SK-N-SH treated with all-trans-retinoic acid at 6 μM for 48 hours (cell line): Measurements from ENCODE around the gene TMEM200B.
A peak's percentile ranks its signal among the peaks of the same experiment; 100 is the strongest.

ENCODE experiments used
- ATAC-seq: fragments of 200-7000 bp; cut with Tn5 transposase; 3 replicates; pipeline ENCODE4 v1.9.1; 2020; ENCODE audit warnings: mild to moderate bottlenecking, moderate library complexity
- ARNTL ChIP-seq: fragments of 450-650 bp; formaldehyde crosslinking; IDR thresholded peaks from 2 replicates; pipeline ENCODE4 v1.5.0; 2020; ENCODE audit warnings: low read depth, mild to moderate bottlenecking, moderate library complexity, borderline replicate concordance
- BACH2 ChIP-seq: fragments of 250-450 bp; sonication (Bioruptor Pico); IDR thresholded peaks from 2 replicates; pipeline ENCODE4 v1.9.0; 2021; ENCODE audit warnings: mild to moderate bottlenecking, borderline replicate concordance
- CREB5 ChIP-seq: fragments of 250-450 bp; sonication (Bioruptor Pico); IDR thresholded peaks from 2 replicates; pipeline ENCODE4 v1.5.1; 2020; ENCODE audit warnings: low read depth, mild to moderate bottlenecking, moderate library complexity
- CSRNP3 ChIP-seq: fragments of 250-450 bp; sonication (Bioruptor Pico); IDR thresholded peaks from 2 replicates; pipeline ENCODE4 v1.5.1; 2021; ENCODE audit warnings: mild to moderate bottlenecking, moderate library complexity
- GLIS3 ChIP-seq: fragments of 250-450 bp; sonication (Bioruptor Pico); IDR thresholded peaks from 2 replicates; pipeline ENCODE4 v1.5.0; 2020; ENCODE audit warnings: mild to moderate bottlenecking, moderate library complexity
- ISL1 ChIP-seq: fragments of 250-450 bp; sonication (Bioruptor Pico); IDR thresholded peaks from 2 replicates; pipeline ENCODE4 v2.1.2; 2022; ENCODE audit warnings: mild to moderate bottlenecking, moderate library complexity
- OSR1 ChIP-seq: fragments of 250-450 bp; sonication (Bioruptor Pico); IDR thresholded peaks from 2 replicates; pipeline ENCODE4 v1.8.0; 2022; ENCODE audit warnings: moderate library complexity, mild to moderate bottlenecking, inconsistent platforms
- PATZ1 ChIP-seq: fragments of 250-450 bp; sonication (Bioruptor Pico); IDR thresholded peaks from 2 replicates; pipeline ENCODE4 v1.8.0; 2020; ENCODE audit warnings: mild to moderate bottlenecking, moderate library complexity, borderline replicate concordance
- PPARA ChIP-seq: fragments of 250-450 bp; sonication (Bioruptor Pico); IDR thresholded peaks from 2 replicates; pipeline ENCODE4 v1.5.0; 2020; ENCODE audit warnings: mild to moderate bottlenecking, borderline replicate concordance
- RARB ChIP-seq: fragments of 250-450 bp; sonication (Bioruptor Pico); IDR thresholded peaks from 2 replicates; pipeline ENCODE4 v1.8.0; 2021; ENCODE audit warnings: mild to moderate bottlenecking, moderate library complexity
- SNAI2 ChIP-seq: fragments of 250-450 bp; sonication (Bioruptor Pico); IDR thresholded peaks from 2 replicates; pipeline ENCODE4 v1.5.0; 2020; ENCODE audit warnings: mild to moderate bottlenecking, moderate library complexity
- TCF4 ChIP-seq: fragments of 250-450 bp; sonication (Bioruptor Pico); IDR thresholded peaks from 2 replicates; pipeline ENCODE4 v1.8.0; 2021; ENCODE audit warnings: mild to moderate bottlenecking, moderate library complexity, borderline replicate concordance
- TSHZ2 ChIP-seq: fragments of 250-450 bp; sonication (Bioruptor Pico); IDR thresholded peaks from 2 replicates; pipeline ENCODE4 v1.5.0; 2020; ENCODE audit warnings: mild to moderate bottlenecking, moderate library complexity
- ZC3H10 ChIP-seq: fragments of 250-450 bp; sonication (Bioruptor Pico); IDR thresholded peaks from 2 replicates; pipeline ENCODE4 v1.5.1; 2021; ENCODE audit warnings: mild to moderate bottlenecking, moderate library complexity
- ZFP30 ChIP-seq: fragments of 450-650 bp; formaldehyde crosslinking; IDR thresholded peaks from 2 replicates; pipeline ENCODE4 v1.5.0; 2022; ENCODE audit warnings: mild to moderate bottlenecking, moderate library complexity
- ZNF70 ChIP-seq: fragments of 450-650 bp; formaldehyde crosslinking; IDR thresholded peaks from 2 replicates; pipeline ENCODE4 v1.5.0; 2020; ENCODE audit warnings: mild to moderate bottlenecking, moderate library complexity
- ZNF8 ChIP-seq: fragments of 450-650 bp; formaldehyde crosslinking; IDR thresholded peaks from 2 replicates; pipeline ENCODE4 v1.5.0; 2020; ENCODE audit warnings: mild to moderate bottlenecking, moderate library complexity
- TF ChIP-seq, protein P1 (sequence below): fragments of 250-450 bp; sonication (Bioruptor Pico); IDR thresholded peaks from 2 replicates; pipeline ENCODE4 v1.8.0; 2021; ENCODE audit warnings: low read depth, mild to moderate bottlenecking, moderate library complexity, borderline replicate concordance

TMEM200B gene

GRCh38 chr1:29159773-29160172 lies 36.1 kb upstream of the TMEM200B start (continued):
- no peak for TF ChIP-seq TSHZ2 (CRISPR knock-in tag)
- TF ChIP-seq TCF4 (CRISPR knock-in tag) = no peak
- TF ChIP-seq SNAI2 = no peak
- TF ChIP-seq, protein P1, sequence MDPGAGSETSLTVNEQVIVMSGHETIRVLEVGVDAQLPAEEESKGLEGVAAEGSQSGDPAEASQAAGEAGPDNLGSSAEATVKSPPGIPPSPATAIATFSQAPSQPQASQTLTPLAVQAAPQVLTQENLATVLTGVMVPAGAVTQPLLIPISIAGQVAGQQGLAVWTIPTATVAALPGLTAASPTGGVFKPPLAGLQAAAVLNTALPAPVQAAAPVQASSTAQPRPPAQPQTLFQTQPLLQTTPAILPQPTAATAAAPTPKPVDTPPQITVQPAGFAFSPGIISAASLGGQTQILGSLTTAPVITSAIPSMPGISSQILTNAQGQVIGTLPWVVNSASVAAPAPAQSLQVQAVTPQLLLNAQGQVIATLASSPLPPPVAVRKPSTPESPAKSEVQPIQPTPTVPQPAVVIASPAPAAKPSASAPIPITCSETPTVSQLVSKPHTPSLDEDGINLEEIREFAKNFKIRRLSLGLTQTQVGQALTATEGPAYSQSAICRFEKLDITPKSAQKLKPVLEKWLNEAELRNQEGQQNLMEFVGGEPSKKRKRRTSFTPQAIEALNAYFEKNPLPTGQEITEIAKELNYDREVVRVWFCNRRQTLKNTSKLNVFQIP = no peak
- TF ChIP-seq, all 23 proteins: peak for 0

- ATAC-seq = no peak
Measured at GRCh38 chr1:29157269-29157601, 33.5 kb upstream of the TMEM200B start.

DNA sequence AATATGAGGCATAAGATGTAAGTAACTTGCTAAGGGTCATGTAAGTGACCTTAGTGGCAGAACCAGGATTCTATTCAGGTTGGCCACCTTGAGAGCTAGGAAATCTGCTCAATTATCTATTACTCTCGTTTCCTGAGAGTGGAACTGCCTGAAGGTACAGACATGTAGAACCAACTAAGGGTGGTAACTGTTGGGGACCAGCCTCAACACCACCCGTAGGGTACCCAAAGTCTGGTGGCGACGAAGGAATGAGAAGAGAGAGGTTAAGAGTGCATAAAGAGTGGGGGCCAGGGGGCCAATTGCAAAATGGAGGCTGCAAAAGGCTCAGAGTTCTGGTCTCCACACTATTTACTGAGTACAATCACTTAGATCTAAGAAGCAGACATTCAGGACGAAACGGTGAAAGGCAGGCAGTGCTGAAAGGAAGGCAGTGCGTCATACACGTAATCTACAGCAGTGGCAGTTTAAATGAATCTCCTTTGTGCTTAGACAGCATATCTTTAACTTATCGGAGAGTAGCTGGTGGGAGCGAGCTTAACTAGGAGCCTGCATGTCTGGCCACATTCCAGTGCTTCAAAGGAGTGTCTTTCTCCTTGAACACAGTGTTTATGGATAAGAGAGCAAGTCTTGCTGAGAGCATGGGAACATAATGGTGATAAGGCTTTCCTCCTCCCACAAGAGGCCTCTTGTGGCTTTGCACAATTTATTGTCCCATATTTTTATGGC lies 33.0 kb upstream of the TMEM200B start:
- no peak; the same call in 1 of the 3 replicates for ATAC-seq
- no peak for TF ChIP-seq ZNF70
- TF ChIP-seq ZFP30 (CRISPR knock-in tag) = peak; percentile 87
- no peak for TF ChIP-seq RARB (CRISPR knock-in tag)
- no peak for TF ChIP-seq PPARA (CRISPR knock-in tag)
- peak; percentile 66 for TF ChIP-seq ISL1 (CRISPR knock-in tag)
- TF ChIP-seq OSR1 = no peak
- 0 out of 2 replicates have a peak, but pooled peaks have one; percentile 70 for TF ChIP-seq TSHZ2 (CRISPR knock-in tag)
- no peak for TF ChIP-seq PATZ1
- no peak for TF ChIP-seq SNAI2

More at GRCh38 chr1:29157269-29157601, 33.5 kb upstream of the TMEM200B start:
- TF ChIP-seq GLIS3 (CRISPR knock-in tag) = no peak
- no peak for TF ChIP-seq TCF4 (CRISPR knock-in tag)
- no peak for TF ChIP-seq ZC3H10 (CRISPR knock-in tag)
- TF ChIP-seq ISL1 (CRISPR knock-in tag) = no peak
- no peak for TF ChIP-seq RARB (CRISPR knock-in tag)
- TF ChIP-seq ZNF8 (CRISPR knock-in tag) = no peak
- TF ChIP-seq ARNTL (CRISPR knock-in tag) = no peak
- no peak for TF ChIP-seq PATZ1
- TF ChIP-seq CSRNP3 = no peak
- no peak for TF ChIP-seq SNAI2
- no peak for TF ChIP-seq ZNF70
- TF ChIP-seq CREB5 (CRISPR knock-in tag) = no peak
- TF ChIP-seq BACH2 = no peak
